Right lobe of liver (tissue), 6 donors: ENCODE data around the gene STAT6. TPM values are rescaled to one million over a fixed set of nuclear protein-coding genes. Genes with fewer than 3 reads are reported as not detected.

Experiments
- ATAC-seq, 4 donors: fragments of 200-7000 bp; cut with Tn5 transposase; one replicate each; pipeline ENCODE4 v1.9.1; 2020; ENCODE audit warnings: mild to moderate bottlenecking in 4 of 4, moderate library complexity in 4 of 4
- DNase-seq, 3 donors: peaks; one replicate each; pipeline ENCODE4 v3.0.0-alpha.2; 2020
- H3K27ac ChIP-seq, 3 donors: fragments of 200-600 bp; one replicate each; pipeline ENCODE4 v1.8.0; 2022
- H3K27me3 ChIP-seq, 2 donors: fragments of 200-600 bp; one replicate each; pipeline ENCODE4 v1.8.0; 2022
- H3K36me3 ChIP-seq, 4 donors: fragments of 200-600 bp; sonication (generic) in 1 of 4; one replicate each; pipeline versions ENCODE4 v1.5.1 to v1.8.0; 2017 to 2022; ENCODE audit warnings: control low read depth in 1 of 4
- H3K4me1 ChIP-seq, 4 donors: fragments of 200-600 bp; sonication (generic) in 1 of 4; one replicate each; pipeline versions ENCODE4 v1.5.1 to v1.8.0; 2017 to 2022; ENCODE audit warnings: control low read depth in 1 of 4
- H3K4me3 ChIP-seq, 3 donors: fragments of 200-600 bp; one replicate each; pipeline ENCODE4 v1.8.0; 2022
- H3K9me3 ChIP-seq, 4 donors: fragments of 200-600 bp; sonication (generic) in 1 of 4; one replicate each; pipeline versions ENCODE4 v1.5.1 to v1.8.0; 2017 to 2022; ENCODE audit warnings: control low read depth in 1 of 4
- CTCF ChIP-seq, 4 donors: fragments of 200-600 bp in 3 of 4; fragments of 450-650 bp in 1 of 4; IDR thresholded peaks; one replicate each; pipeline versions ENCODE4 v1.5.1 to v1.8.0; 2016 to 2022; ENCODE audit warnings: antibody characterized with exemption in 4 of 4, mild to moderate bottlenecking in 2 of 4
- POLR2A ChIP-seq: fragments of 450-650 bp; IDR thresholded peaks from one replicate; pipeline ENCODE4 v1.6.1; 2017; ENCODE audit warnings: antibody characterized with exemption, mild to moderate bottlenecking
- WGBS: methylation state at CpG from one replicate; pipeline ENCODE4 v1.1.6; 2018; ENCODE audit warnings: low coverage, low lambda C conversion rate; ENCODE audit not compliant: insufficient coverage; ENCODE audit errors: missing lambda C conversion rate; 5-methylcytosine and 5-hydroxymethylcytosine counted together
- intact Hi-C, 2 donors: fragments of 100-400 bp; cut with DNase I; formaldehyde crosslinking; loops; one replicate each; pipeline versions ENCODE4 v1.11.2 to v1.14.1; 2022
- total RNA-seq, 6 experiments: library from RNA; depleted of rRNA in 2 of 6; stranded (reverse); fragments of >200 nt in 2 of 6; fragmentation: NEBNext Ultra II Directional in 3 of 6; extraction: Animal tissue kit (Norgen Biotek cat#: 25700) in 3 of 6; gene quantifications; one replicate each; pipeline versions ENCODE4 v1.1.0 to v1.2.4, GENCODE V29; 2016 to 2023
- donor health status: DM: no; HTN: yes; CAD: no.
- donor health status: DM: no; HTN: no; CAD: no.
- donor health status: DM: no; HTN: no; CAD: no.
- donor health status: DM: no; HTN: yes; CAD: no.
- donor health status: DM: no; HTN: yes; CAD: no.

The STAT6 gene
- total RNA-seq, 6 experiments from 2014 or later, result 61.8 to 108 (median 94.7) TPM

- ATAC-seq, result no peak
- H3K27me3 ChIP-seq, result no peaks in the 10 kb centered on the region
- DNase-seq, result no peak
- intact Hi-C loops, result no loop called here
- peaks cover 0 to 72% (median 22%) of the 10 kb centered on the region in 4 donors for H3K36me3 ChIP-seq
- H3K9me3 ChIP-seq, result no peaks in the 10 kb centered on the region
- peaks cover 0 to 29% (median 14%) of the 10 kb centered on the region in 4 donors for H3K4me1 ChIP-seq
- 86% methylated on average over 9 of the region's 12 CpGs for WGBS
- no peak overlapping the region for H3K4me3 ChIP-seq
- no peak for TF ChIP-seq POLR2A
- TF ChIP-seq CTCF (IDR thresholded peaks at IDR 0.05), result no peak
- peak overlapping the region in 1 of 3 donors; percentile 13 for H3K27ac ChIP-seq
Observed at GRCh38 chr12:57099766-57100165, 11.4 kb downstream of the STAT6 start.

- no peak overlapping the region for H3K4me3 ChIP-seq
- no peaks in the 10 kb centered on the region for H3K9me3 ChIP-seq
- peaks cover 0 to 72% (median 18%) of the 10 kb centered on the region in 4 donors for H3K36me3 ChIP-seq
- H3K4me1 ChIP-seq, result peaks cover 0 to 29% (median 14%) of the 10 kb centered on the region in 4 donors
- no peak overlapping the region for H3K27ac ChIP-seq
- WGBS, result 57% methylated on average over 7 of the region's 11 CpGs
- TF ChIP-seq CTCF (IDR thresholded peaks at IDR 0.05), result no peak
- no peak for TF ChIP-seq POLR2A
- H3K27me3 ChIP-seq, result no peaks in the 10 kb centered on the region
- ATAC-seq, result no peak
- intact Hi-C loops, result no loop called here
- no peak for DNase-seq
Observed at GRCh38 chr12:57099047-57099714, 12.0 kb downstream of the STAT6 start.

GRCh38 chr12:57098546-57098945 is 12.6 kb downstream of the STAT6 start:
- intact Hi-C loops, result no loop called here

GRCh38 chr12:57097554-57097835 is 13.7 kb downstream of the STAT6 start:
- Histone ChIP-seq H3K4me1 (peaks cover 0 to 17% (median 6%) of the 10 kb centered on the region in 4 donors), H3K4me3 (no peak overlapping the region), H3K9me3 (no peaks in the 10 kb centered on the region), H3K27me3 (no peaks in the 10 kb centered on the region), H3K27ac (no peak overlapping the region), H3K36me3 (peaks cover 0 to 74% (median 19%) of the 10 kb centered on the region in 4 donors)
- DNase-seq (no peak), ATAC-seq (no peak)
- WGBS, result 90% methylated on average over 7 of the region's 8 CpGs
- no peak for TF ChIP-seq CTCF (IDR thresholded peaks at IDR 0.05)
- no peak for TF ChIP-seq POLR2A
- intact Hi-C loops, result no loop called here

More at GRCh38 chr12:57098546-57098945, 12.6 kb downstream of the STAT6 start:
- peaks cover 0 to 27% (median 12%) of the 10 kb centered on the region in 4 donors for H3K4me1 ChIP-seq
- no peak overlapping the region for H3K27ac ChIP-seq
- DNase-seq, result no peak
- no peak for TF ChIP-seq POLR2A
- TF ChIP-seq CTCF (IDR thresholded peaks at IDR 0.05), result no peak
- no peak for ATAC-seq
- no peaks in the 10 kb centered on the region for H3K27me3 ChIP-seq
- no peaks in the 10 kb centered on the region for H3K9me3 ChIP-seq
- no peak overlapping the region for H3K4me3 ChIP-seq
- 60% methylated on average over 1 of the region's 1 CpG for WGBS
- H3K36me3 ChIP-seq, result peaks cover 0 to 66% (median 17%) of the 10 kb centered on the region in 4 donors
